ENCODE measurements around the gene CUL3. TPM values are rescaled to one million over a fixed set of nuclear protein-coding genes. Genes with fewer than 3 reads are reported as not detected.

The CUL3 gene
- total RNA-seq, 1 experiment from 2014 or later, result 132 TPM

- no peak overlapping the region for H3K27ac ChIP-seq (ENCODE audit: low read length)
- no peaks in the 10 kb centered on the region for H3K79me2 ChIP-seq (ENCODE audit: low read length)
- H3K36me3 ChIP-seq (ENCODE audit: insufficient read depth, low read length), result no peaks in the 10 kb centered on the region
- H3K4me3 ChIP-seq (ENCODE audit: low read length), result no peak overlapping the region
- H3K4me2 ChIP-seq (ENCODE audit: low read depth, low read length, poor library complexity, severe bottlenecking), result no peak overlapping the region
- no peak overlapping the region for H3K9ac ChIP-seq (ENCODE audit: low read length)
- H3K9me2 ChIP-seq (replicated peaks; ENCODE audit: insufficient read depth, low read length), result no peaks in the 10 kb centered on the region
- no peak overlapping the region for H2AFZ ChIP-seq (ENCODE audit: low read length)
- no peaks in the 10 kb centered on the region for H3K27me3 ChIP-seq (ENCODE audit: low read length)
- no peaks in the 10 kb centered on the region for H3K9me3 ChIP-seq (ENCODE audit: low read length)
- H4K20me1 ChIP-seq (ENCODE audit: insufficient read depth, low read depth, low read length), result no peaks in the 10 kb centered on the region
- no peaks in the 10 kb centered on the region for H3K4me1 ChIP-seq (ENCODE audit: low read length)
- DNase-seq, result no peak
These were observed 150.5 kb downstream of the CUL3 start for GRCh38 chr2:224434618-224435017.

GRCh38 chr2:224433442-224433841, 151.7 kb downstream of the CUL3 start:
- no peaks in the 10 kb centered on the region for H3K79me2 ChIP-seq (ENCODE audit: low read length)
- no peak overlapping the region for H2AFZ ChIP-seq (ENCODE audit: low read length)
- no peak overlapping the region for H3K27ac ChIP-seq (ENCODE audit: low read length)

DNA sequence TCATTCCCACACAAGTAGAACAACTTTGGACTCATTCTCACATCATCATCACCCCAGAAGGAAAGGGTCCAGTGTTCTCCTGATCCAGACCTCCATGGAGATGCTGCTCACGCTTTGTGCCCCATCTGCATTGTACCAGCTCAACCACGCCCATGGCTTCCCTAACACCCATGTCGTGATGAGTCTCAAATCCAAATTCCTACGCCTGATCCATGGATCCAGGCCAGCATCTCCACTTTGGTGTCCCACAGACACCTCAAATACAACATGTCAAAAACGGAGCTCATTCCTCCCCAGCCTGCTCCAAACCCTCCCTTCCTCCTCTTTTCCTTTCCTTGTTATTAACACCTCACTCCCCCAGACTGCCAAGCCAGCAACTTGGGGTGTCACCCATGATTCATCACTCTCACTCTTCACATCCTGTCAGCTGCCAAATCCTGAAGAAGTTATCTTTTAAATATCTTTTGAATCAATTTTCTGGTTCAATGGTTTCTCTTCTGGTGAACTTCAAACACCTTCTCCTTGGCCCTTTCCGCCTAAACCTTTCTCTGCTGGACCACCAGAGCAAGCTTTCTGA, 153.1 kb downstream of the CUL3 start:
- Histone ChIP-seq H3K27me3 (ENCODE audit: low read length) (no peaks in the 10 kb centered on the region), H3K36me3 (ENCODE audit: insufficient read depth, low read length) (no peaks in the 10 kb centered on the region), H4K20me1 (ENCODE audit: insufficient read depth, low read depth, low read length) (no peaks in the 10 kb centered on the region), H3K9me3 (ENCODE audit: low read length) (no peaks in the 10 kb centered on the region), H3K79me2 (ENCODE audit: low read length) (no peaks in the 10 kb centered on the region), H3K27ac (ENCODE audit: low read length) (no peak overlapping the region), H2AFZ (ENCODE audit: low read length) (no peak overlapping the region), H3K9me2 (replicated peaks; ENCODE audit: insufficient read depth, low read length) (no peaks in the 10 kb centered on the region), H3K9ac (ENCODE audit: low read length) (no peak overlapping the region), H3K4me1 (ENCODE audit: low read length) (no peaks in the 10 kb centered on the region), H3K4me2 (ENCODE audit: low read depth, low read length, poor library complexity, severe bottlenecking) (no peak overlapping the region), H3K4me3 (ENCODE audit: low read length) (no peak overlapping the region)
- DNase-seq, result no peak

More at GRCh38 chr2:224433442-224433841, 151.7 kb downstream of the CUL3 start:
- Histone ChIP-seq H3K9me3 (ENCODE audit: low read length) (no peaks in the 10 kb centered on the region), H3K36me3 (ENCODE audit: insufficient read depth, low read length) (no peaks in the 10 kb centered on the region), H3K9me2 (replicated peaks; ENCODE audit: insufficient read depth, low read length) (no peaks in the 10 kb centered on the region), H4K20me1 (ENCODE audit: insufficient read depth, low read depth, low read length) (no peaks in the 10 kb centered on the region), H3K4me3 (ENCODE audit: low read length) (no peak overlapping the region), H3K4me1 (ENCODE audit: low read length) (no peaks in the 10 kb centered on the region), H3K9ac (ENCODE audit: low read length) (no peak overlapping the region), H3K27me3 (ENCODE audit: low read length) (no peaks in the 10 kb centered on the region), H3K4me2 (ENCODE audit: low read depth, low read length, poor library complexity, severe bottlenecking) (no peak overlapping the region)
- DNase-seq, result no peak

GRCh38 chr2:224429441-224429810, 155.7 kb downstream of the CUL3 start:
- no peak overlapping the region for H3K9ac ChIP-seq (ENCODE audit: low read length)
- no peak overlapping the region for H3K27ac ChIP-seq (ENCODE audit: low read length)
- no peak overlapping the region for H3K4me2 ChIP-seq (ENCODE audit: low read depth, low read length, poor library complexity, severe bottlenecking)
- no peaks in the 10 kb centered on the region for H3K36me3 ChIP-seq (ENCODE audit: insufficient read depth, low read length)
- no peaks in the 10 kb centered on the region for H3K79me2 ChIP-seq (ENCODE audit: low read length)
- H3K4me1 ChIP-seq (ENCODE audit: low read length), result no peaks in the 10 kb centered on the region
- H3K9me3 ChIP-seq (ENCODE audit: low read length), result no peaks in the 10 kb centered on the region
- no peak overlapping the region for H3K4me3 ChIP-seq (ENCODE audit: low read length)
- no peaks in the 10 kb centered on the region for H3K9me2 ChIP-seq (replicated peaks; ENCODE audit: insufficient read depth, low read length)
- H4K20me1 ChIP-seq (ENCODE audit: insufficient read depth, low read depth, low read length), result no peaks in the 10 kb centered on the region
- H3K27me3 ChIP-seq (ENCODE audit: low read length), result no peaks in the 10 kb centered on the region
- no peak for DNase-seq
- no peak overlapping the region for H2AFZ ChIP-seq (ENCODE audit: low read length)

DNA sequence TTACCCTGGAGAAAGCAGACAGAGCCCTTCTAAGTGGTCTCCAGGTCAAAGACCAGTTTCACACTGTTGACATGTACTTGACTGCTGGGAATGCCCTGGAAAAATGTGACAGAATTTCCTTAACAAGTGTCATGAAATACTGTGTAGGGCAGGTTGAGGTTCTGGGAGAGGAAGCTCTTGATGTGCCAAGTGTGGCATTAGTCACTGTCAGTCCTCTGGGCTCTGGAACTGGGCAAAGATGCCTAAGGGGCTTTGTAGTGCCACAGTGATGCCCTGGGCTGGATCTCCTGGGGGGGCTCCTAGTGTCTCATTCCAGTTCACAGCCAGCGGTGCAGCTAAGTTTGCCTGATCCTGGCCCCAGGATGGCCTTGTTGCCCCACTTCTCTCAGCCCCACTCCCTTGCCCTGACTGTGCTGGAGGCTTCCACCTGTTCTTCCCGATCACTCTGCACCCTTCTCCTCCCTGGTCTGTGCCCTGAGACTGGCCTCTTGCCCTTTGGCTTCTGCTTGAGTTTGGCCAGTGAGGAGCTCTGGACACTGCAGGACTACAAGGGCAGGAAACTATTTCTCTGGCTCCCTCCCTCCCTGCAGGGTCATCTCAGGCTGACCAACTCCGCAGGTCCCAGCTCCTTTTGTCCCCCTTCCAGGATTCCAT, 156.2 kb downstream of the CUL3 start:
- no peak for DNase-seq
- Histone ChIP-seq H3K27ac (ENCODE audit: low read length) (no peak overlapping the region), H2AFZ (ENCODE audit: low read length) (no peak overlapping the region), H3K9ac (ENCODE audit: low read length) (no peak overlapping the region), H4K20me1 (ENCODE audit: insufficient read depth, low read depth, low read length) (no peaks in the 10 kb centered on the region), H3K4me1 (ENCODE audit: low read length) (no peaks in the 10 kb centered on the region), H3K27me3 (ENCODE audit: low read length) (no peaks in the 10 kb centered on the region), H3K9me2 (replicated peaks; ENCODE audit: insufficient read depth, low read length) (no peaks in the 10 kb centered on the region), H3K4me3 (ENCODE audit: low read length) (no peak overlapping the region), H3K9me3 (ENCODE audit: low read length) (no peaks in the 10 kb centered on the region), H3K4me2 (ENCODE audit: low read depth, low read length, poor library complexity, severe bottlenecking) (no peak overlapping the region), H3K36me3 (ENCODE audit: insufficient read depth, low read length) (no peaks in the 10 kb centered on the region), H3K79me2 (ENCODE audit: low read length) (no peaks in the 10 kb centered on the region)

DNA sequence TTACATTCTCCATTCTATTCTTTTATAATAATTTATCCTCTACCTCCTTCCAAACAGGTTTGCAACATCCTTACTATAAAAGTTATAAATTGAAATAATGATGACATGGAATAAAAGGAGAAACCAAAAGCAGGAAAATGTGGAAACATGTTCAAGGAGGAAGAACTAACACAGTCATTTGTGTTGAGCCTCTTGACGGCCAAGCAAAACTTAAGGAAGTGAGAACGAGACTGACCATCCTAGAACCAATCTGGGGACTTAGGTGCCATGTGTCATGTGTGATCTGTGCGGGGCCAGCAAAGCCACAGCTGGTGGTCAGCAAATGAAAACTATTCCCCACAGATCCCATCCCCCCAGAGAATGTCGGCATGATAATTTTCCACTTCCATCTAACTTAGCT, 157.7 kb downstream of the CUL3 start:
- Histone ChIP-seq H4K20me1 (ENCODE audit: insufficient read depth, low read depth, low read length) (no peaks in the 10 kb centered on the region), H3K27me3 (ENCODE audit: low read length) (no peaks in the 10 kb centered on the region), H3K4me2 (ENCODE audit: low read depth, low read length, poor library complexity, severe bottlenecking) (no peak overlapping the region), H3K79me2 (ENCODE audit: low read length) (no peaks in the 10 kb centered on the region), H3K27ac (ENCODE audit: low read length) (no peak overlapping the region), H3K9me3 (ENCODE audit: low read length) (no peaks in the 10 kb centered on the region), H3K9ac (ENCODE audit: low read length) (no peak overlapping the region), H3K4me1 (ENCODE audit: low read length) (no peaks in the 10 kb centered on the region), H3K4me3 (ENCODE audit: low read length) (no peak overlapping the region), H3K36me3 (ENCODE audit: insufficient read depth, low read length) (no peaks in the 10 kb centered on the region), H2AFZ (ENCODE audit: low read length) (no peak overlapping the region), H3K9me2 (replicated peaks; ENCODE audit: insufficient read depth, low read length) (no peaks in the 10 kb centered on the region)
- no peak for DNase-seq

GRCh38 chr2:224426656-224427055, 158.5 kb downstream of the CUL3 start:
- no peaks in the 10 kb centered on the region for H3K79me2 ChIP-seq (ENCODE audit: low read length)
- H3K9me3 ChIP-seq (ENCODE audit: low read length), result no peaks in the 10 kb centered on the region
- H3K36me3 ChIP-seq (ENCODE audit: insufficient read depth, low read length), result no peaks in the 10 kb centered on the region
- H3K4me2 ChIP-seq (ENCODE audit: low read depth, low read length, poor library complexity, severe bottlenecking), result no peak overlapping the region
- no peak for DNase-seq
- no peaks in the 10 kb centered on the region for H3K27me3 ChIP-seq (ENCODE audit: low read length)
- H3K4me1 ChIP-seq (ENCODE audit: low read length), result no peaks in the 10 kb centered on the region
- H3K4me3 ChIP-seq (ENCODE audit: low read length), result no peak overlapping the region
- no peaks in the 10 kb centered on the region for H3K9me2 ChIP-seq (replicated peaks; ENCODE audit: insufficient read depth, low read length)
- H2AFZ ChIP-seq (ENCODE audit: low read length), result no peak overlapping the region
- no peak overlapping the region for H3K9ac ChIP-seq (ENCODE audit: low read length)
- no peaks in the 10 kb centered on the region for H4K20me1 ChIP-seq (ENCODE audit: insufficient read depth, low read depth, low read length)
- no peak overlapping the region for H3K27ac ChIP-seq (ENCODE audit: low read length)

DNA sequence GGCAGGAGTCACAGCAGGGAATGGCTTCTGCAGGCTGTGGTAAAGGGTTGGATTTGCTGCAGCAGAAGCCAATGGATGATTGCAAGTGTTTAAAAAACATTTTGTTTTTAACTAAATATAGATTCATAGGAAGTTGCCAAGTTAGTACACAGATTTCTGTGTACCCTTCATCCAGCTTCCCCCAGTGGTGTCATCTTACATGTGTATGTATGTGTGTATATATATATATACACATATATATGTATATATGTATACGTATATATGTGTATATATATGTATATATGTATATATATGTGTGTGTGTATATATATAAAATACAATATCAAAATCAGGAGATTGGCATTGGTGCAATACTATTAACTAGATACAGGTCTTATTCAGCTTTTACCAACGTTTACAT, 164.1 kb downstream of the CUL3 start:
- Histone ChIP-seq H4K20me1 (ENCODE audit: insufficient read depth, low read depth, low read length) (no peaks in the 10 kb centered on the region), H3K9ac (ENCODE audit: low read length) (no peak overlapping the region), H3K9me2 (replicated peaks; ENCODE audit: insufficient read depth, low read length) (no peaks in the 10 kb centered on the region), H3K4me2 (ENCODE audit: low read depth, low read length, poor library complexity, severe bottlenecking) (no peak overlapping the region), H3K27ac (ENCODE audit: low read length) (no peak overlapping the region), H3K4me1 (ENCODE audit: low read length) (no peaks in the 10 kb centered on the region), H3K4me3 (ENCODE audit: low read length) (no peak overlapping the region), H2AFZ (ENCODE audit: low read length) (no peak overlapping the region), H3K27me3 (ENCODE audit: low read length) (no peaks in the 10 kb centered on the region), H3K9me3 (ENCODE audit: low read length) (no peaks in the 10 kb centered on the region), H3K36me3 (ENCODE audit: insufficient read depth, low read length) (no peaks in the 10 kb centered on the region), H3K79me2 (ENCODE audit: low read length) (no peaks in the 10 kb centered on the region)
- no peak for DNase-seq

Data from Karpas-422 (cell line).